ENCODE data around the gene HLA-DOB. TPM values are rescaled to one million over a fixed set of nuclear protein-coding genes. Genes with fewer than 3 reads are reported as not detected.
A peak's percentile ranks its signal among the peaks of the same experiment; 100 is the strongest.

Gene HLA-DOB
- total RNA-seq, result 1 to 10 TPM; 2.4 to 2.9 TPM

GRCh38 chr6:32816746-32817204 lies at the start of gene HLA-DOB:
HLA-DOB (minus strand) TSS chr6:32817002; CDS start chr6:32816951, 51 bp downstream.
- H3K9me3 Mint-ChIP-seq, result no peaks in the 10 kb centered on the region
- H3K4me1 Mint-ChIP-seq, result peaks cover 7% of the 10 kb centered on the region
- no peaks in the 10 kb centered on the region for H3K36me3 Mint-ChIP-seq (ENCODE audit: low read depth)
- no peaks in the 10 kb centered on the region for H3K27me3 Mint-ChIP-seq
- ChIA-PET CTCF (no interaction called here), POLR2A (no interaction called here)
- no peak within 1 kb of the TSS for H3K27ac Mint-ChIP-seq
- DNase-seq, result no peak
- no peak within 1 kb of the TSS for H3K4me3 Mint-ChIP-seq

GRCh38 chr6:32865724-32866443 lies 49.1 kb upstream of the HLA-DOB start:
- no peak for DNase-seq
- Mint-ChIP-seq H3K27ac (peak overlapping the region; percentile 88), H3K9me3 (no peaks in the 10 kb centered on the region), H3K4me1 (peaks cover 46% of the 10 kb centered on the region), H3K4me3 (no peak overlapping the region), H3K36me3 (ENCODE audit: low read depth) (peaks cover 20% of the 10 kb centered on the region), H3K27me3 (peaks cover 9% of the 10 kb centered on the region)
- CTCF ChIA-PET, result interaction anchor here (7.6 kb wide), 1 partner anchor 28 kb away, joined by 97 read pairs; the partner anchor contains the start of gene TAP2
- POLR2A ChIA-PET, result interaction anchor here (1.0 kb wide), 1 partner anchor 28 kb away, joined by 4 read pairs; the partner anchor contains the start of gene TAP2

GRCh38 chr6:32862725-32863124 lies 45.9 kb upstream of the HLA-DOB start:
- CTCF ChIA-PET, result interaction anchor here (4.8 kb wide), 1 partner anchor 24 kb away, joined by 18 read pairs; the partner anchor contains the start of gene TAP2
- POLR2A ChIA-PET, result no interaction called here
- no peaks in the 10 kb centered on the region for H3K27me3 Mint-ChIP-seq
- H3K9me3 Mint-ChIP-seq, result no peaks in the 10 kb centered on the region
- peaks cover 47% of the 10 kb centered on the region for H3K36me3 Mint-ChIP-seq (ENCODE audit: low read depth)
- DNase-seq, result no peak
- no peak overlapping the region for H3K27ac Mint-ChIP-seq
- H3K4me3 Mint-ChIP-seq, result no peak overlapping the region
- peaks cover 60% of the 10 kb centered on the region for H3K4me1 Mint-ChIP-seq

- H3K27me3 Mint-ChIP-seq, result no peaks in the 10 kb centered on the region
- ChIA-PET CTCF (interaction anchor here (4.8 to 8.0 kb wide), 3 partner anchors 9 to 22 kb away, joined by 18 to 171 read pairs (median 61); partner anchors contain the start of gene TAP2), POLR2A (no interaction called here)
- H3K27ac Mint-ChIP-seq, result peak overlapping the region; percentile 26
- no peaks in the 10 kb centered on the region for H3K9me3 Mint-ChIP-seq
- no peak overlapping the region for H3K4me3 Mint-ChIP-seq
- H3K36me3 Mint-ChIP-seq (ENCODE audit: low read depth), result peaks cover 66% of the 10 kb centered on the region
- no peak for DNase-seq
- peaks cover 58% of the 10 kb centered on the region for H3K4me1 Mint-ChIP-seq
These were observed 43.9 kb upstream of the HLA-DOB start for GRCh38 chr6:32860674-32861073.

- POLR2A ChIA-PET, result interaction anchor here (1.7 kb wide), 1 partner anchor 13 kb away, joined by 9 read pairs; no protein-coding TSS in a partner anchor
- Mint-ChIP-seq H3K4me3 (no peak overlapping the region), H3K27me3 (no peaks in the 10 kb centered on the region), H3K27ac (peak overlapping the region; percentile 62), H3K9me3 (no peaks in the 10 kb centered on the region), H3K36me3 (ENCODE audit: low read depth) (peaks cover 74% of the 10 kb centered on the region), H3K4me1 (peaks cover 56% of the 10 kb centered on the region)
- DNase-seq, result no peak
- CTCF ChIA-PET, result interaction anchor here (1.0 to 8.0 kb wide), 6 partner anchors 11 to 58 kb away, joined by 3 to 171 read pairs (median 32); partner anchors contain the start of genes PSMB8 and TAP2
These were observed 41.4 kb upstream of the HLA-DOB start for GRCh38 chr6:32858194-32858593.

GRCh38 chr6:32857156-32857891 lies 40.5 kb upstream of the HLA-DOB start:
- Mint-ChIP-seq H3K36me3 (ENCODE audit: low read depth) (peaks cover 77% of the 10 kb centered on the region), H3K9me3 (no peaks in the 10 kb centered on the region), H3K27ac (peak overlapping the region; percentile 70), H3K4me3 (peak overlapping the region; percentile 36), H3K4me1 (peaks cover 53% of the 10 kb centered on the region), H3K27me3 (no peaks in the 10 kb centered on the region)
- CTCF ChIA-PET, result interaction anchor here (0.6 to 8.0 kb wide), 6 partner anchors 12 to 127 kb away, joined by 3 to 171 read pairs (median 32); partner anchors contain the start of genes PSMB8 and TAP2
- no peak for DNase-seq
- POLR2A ChIA-PET, result interaction anchor here (0.5 to 1.7 kb wide), 3 partner anchors 12 to 388 kb away, joined by 3 to 9 read pairs (median 3); no protein-coding TSS in a partner anchor

- Mint-ChIP-seq H3K4me3 (peak overlapping the region; percentile 98), H3K4me1 (peaks cover 59% of the 10 kb centered on the region), H3K27ac (peak overlapping the region; percentile 100), H3K36me3 (ENCODE audit: low read depth) (peaks cover 81% of the 10 kb centered on the region), H3K27me3 (no peaks in the 10 kb centered on the region), H3K9me3 (no peaks in the 10 kb centered on the region)
- ChIA-PET POLR2A (interaction anchor here (0.6 to 2.9 kb wide), 5 partner anchors 11 to 1099 kb away, joined by 4 to 17 read pairs (median 4); partner anchors contain the start of genes PSMB8 and TAP2), CTCF (interaction anchor here (0.7 to 8.0 kb wide), 8 partner anchors 12 to 348 kb away, joined by 3 to 171 read pairs (median 18); partner anchors contain the start of genes HLA-DMA, PSMB8 and TAP2)
- no peak for DNase-seq
These were observed 38.8 kb upstream of the HLA-DOB start for GRCh38 chr6:32855467-32856174.

GRCh38 chr6:32854376-32855178 lies 37.8 kb upstream of the HLA-DOB start:
- H3K9me3 Mint-ChIP-seq, result no peaks in the 10 kb centered on the region

GRCh38 chr6:32853541-32854375 lies 37.0 kb upstream of the HLA-DOB start, which contains the start of the genes PSMB9 and TAP1:
PSMB9 (plus strand) TSS chr6:32854192; CDS start chr6:32854230, 38 bp downstream.
TAP1 (minus strand) TSS chr6:32853704; CDS start chr6:32853636, 68 bp downstream.
- H3K4me3 Mint-ChIP-seq, result peak within 1 kb of the TSS; percentile 98
- CTCF ChIA-PET, result interaction anchor here (0.7 to 8.0 kb wide), 12 partner anchors 10 to 394 kb away, joined by 3 to 171 read pairs (median 6); partner anchors contain the start of genes HLA-DMA, PSMB8 and TAP2
- no peaks in the 10 kb centered on the region for H3K27me3 Mint-ChIP-seq

More at GRCh38 chr6:32854376-32855178, 37.8 kb upstream of the HLA-DOB start:
- H3K27ac Mint-ChIP-seq, result peak overlapping the region; percentile 100
- peaks cover 64% of the 10 kb centered on the region for H3K4me1 Mint-ChIP-seq
- H3K4me3 Mint-ChIP-seq, result peak overlapping the region; percentile 98
- peaks cover 85% of the 10 kb centered on the region for H3K36me3 Mint-ChIP-seq (ENCODE audit: low read depth)
- DNase-seq, result peak; percentile 79
- POLR2A ChIA-PET, result interaction anchor here (1.0 to 2.9 kb wide), 4 partner anchors 10 to 118 kb away, joined by 3 to 54 read pairs (median 27); partner anchors contain the start of genes PSMB8 and TAP2
- CTCF ChIA-PET, result interaction anchor here (0.7 to 8.0 kb wide), 10 partner anchors 11 to 394 kb away, joined by 3 to 171 read pairs (median 10); partner anchors contain the start of genes HLA-DMA, PSMB8 and TAP2
- no peaks in the 10 kb centered on the region for H3K27me3 Mint-ChIP-seq

GRCh38 chr6:32852844-32853540 lies 36.2 kb upstream of the HLA-DOB start:
- peak overlapping the region; percentile 98 for H3K4me3 Mint-ChIP-seq
- H3K4me1 Mint-ChIP-seq, result peaks cover 63% of the 10 kb centered on the region
- H3K27ac Mint-ChIP-seq, result peak overlapping the region; percentile 97
- H3K36me3 Mint-ChIP-seq (ENCODE audit: low read depth), result peaks cover 84% of the 10 kb centered on the region
- no peaks in the 10 kb centered on the region for H3K9me3 Mint-ChIP-seq
- peak; percentile 44 for DNase-seq
- ChIA-PET CTCF (interaction anchor here (0.8 to 8.0 kb wide), 11 partner anchors 9 to 395 kb away, joined by 3 to 171 read pairs (median 6); partner anchors contain the start of genes HLA-DMA, PSMB8 and TAP2), POLR2A (interaction anchor here (0.5 to 2.9 kb wide), 8 partner anchors 8 to 121 kb away, joined by 3 to 54 read pairs (median 4); partner anchors contain the start of genes PSMB8 and TAP2)
- H3K27me3 Mint-ChIP-seq, result no peaks in the 10 kb centered on the region

More at GRCh38 chr6:32853541-32854375, 37.0 kb upstream of the HLA-DOB start, which contains the start of the genes PSMB9 and TAP1:
- no peaks in the 10 kb centered on the region for H3K9me3 Mint-ChIP-seq
- peak within 1 kb of the TSS; percentile 100 for H3K27ac Mint-ChIP-seq
- DNase-seq, result peak; percentile 97
- H3K4me1 Mint-ChIP-seq, result peaks cover 62% of the 10 kb centered on the region
- H3K36me3 Mint-ChIP-seq (ENCODE audit: low read depth), result peaks cover 84% of the 10 kb centered on the region
- POLR2A ChIA-PET, result interaction anchor here (0.5 to 2.9 kb wide), 9 partner anchors 9 to 120 kb away, joined by 3 to 54 read pairs (median 4); partner anchors contain the start of genes PSMB8 and TAP2
